Measurements from ENCODE around the gene DGKD.

The DGKD gene

GRCh38 chr2:233519787-233520611, 165.7 kb downstream of the DGKD start:
- no peak for DNase-seq

Data from activated naive CD4-positive, alpha-beta T cell treated with anti-CD3 and anti-CD28 coated beads, Interleukin-2, amount 50 U/mL, for 16 hours (primary cell).